SK-N-SH (cell line): Measurements from ENCODE around the gene KLHL41.

Experiments
- FOXM1 ChIP-seq: IDR thresholded peaks from 2 replicates; pipeline ENCODE4 v1.4.0; 2012; ENCODE audit warnings: low read depth, mild to moderate bottlenecking
- POLR2AphosphoS5 ChIP-seq: IDR thresholded peaks from 2 replicates; pipeline ENCODE4 v1.6.1; 2012; ENCODE audit warnings: low read depth, low read length
- TF ChIP-seq, protein P1 (sequence below): fragments of 200-600 bp; sonication (generic); IDR thresholded peaks from 2 replicates; pipeline ENCODE4 v1.6.1; 2017; ENCODE audit warnings: antibody characterized with exemption, mild to moderate bottlenecking, moderate library complexity

- TF ChIP-seq POLR2AphosphoS5 (no peak), FOXM1 (no peak)
- TF ChIP-seq, protein P1, sequence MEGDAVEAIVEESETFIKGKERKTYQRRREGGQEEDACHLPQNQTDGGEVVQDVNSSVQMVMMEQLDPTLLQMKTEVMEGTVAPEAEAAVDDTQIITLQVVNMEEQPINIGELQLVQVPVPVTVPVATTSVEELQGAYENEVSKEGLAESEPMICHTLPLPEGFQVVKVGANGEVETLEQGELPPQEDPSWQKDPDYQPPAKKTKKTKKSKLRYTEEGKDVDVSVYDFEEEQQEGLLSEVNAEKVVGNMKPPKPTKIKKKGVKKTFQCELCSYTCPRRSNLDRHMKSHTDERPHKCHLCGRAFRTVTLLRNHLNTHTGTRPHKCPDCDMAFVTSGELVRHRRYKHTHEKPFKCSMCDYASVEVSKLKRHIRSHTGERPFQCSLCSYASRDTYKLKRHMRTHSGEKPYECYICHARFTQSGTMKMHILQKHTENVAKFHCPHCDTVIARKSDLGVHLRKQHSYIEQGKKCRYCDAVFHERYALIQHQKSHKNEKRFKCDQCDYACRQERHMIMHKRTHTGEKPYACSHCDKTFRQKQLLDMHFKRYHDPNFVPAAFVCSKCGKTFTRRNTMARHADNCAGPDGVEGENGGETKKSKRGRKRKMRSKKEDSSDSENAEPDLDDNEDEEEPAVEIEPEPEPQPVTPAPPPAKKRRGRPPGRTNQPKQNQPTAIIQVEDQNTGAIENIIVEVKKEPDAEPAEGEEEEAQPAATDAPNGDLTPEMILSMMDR: no peak
These were observed 62.1 kb downstream of the KLHL41 start for GRCh38 chr2:169571571-169571970.
